IPS-20b (cell line): ENCODE measurements around the gene NCKAP5.

Source experiments
- H3K27ac ChIP-seq: one replicate; pipeline ENCODE4 v1.5.1; 2013; ENCODE audit warnings: low read length
- H3K27me3 ChIP-seq: 2 replicates; pipeline ENCODE4 v1.6.1; 2013; ENCODE audit warnings: mild to moderate bottlenecking, low read length, inconsistent platforms; ENCODE audit not compliant: insufficient read depth
- H3K36me3 ChIP-seq: 2 replicates; pipeline ENCODE4 v1.6.1; 2013; ENCODE audit warnings: low read depth, mild to moderate bottlenecking, inconsistent platforms, low read length, moderate library complexity; ENCODE audit not compliant: insufficient read depth
- H3K4me1 ChIP-seq: 2 replicates; pipeline ENCODE4 v1.6.1; 2013; ENCODE audit warnings: mild to moderate bottlenecking, control low read depth, inconsistent platforms, low read length, moderate library complexity; ENCODE audit not compliant: insufficient read depth
- H3K4me3 ChIP-seq: 2 replicates; pipeline ENCODE4 v1.5.1; 2013; ENCODE audit warnings: mild to moderate bottlenecking, low read length, inconsistent platforms
- H3K9ac ChIP-seq: 2 replicates; pipeline ENCODE4 v1.6.1; 2013; ENCODE audit warnings: low read depth, mild to moderate bottlenecking, inconsistent platforms, low read length, moderate library complexity
- H3K9me3 ChIP-seq: 2 replicates; pipeline ENCODE4 v1.6.1; 2013; ENCODE audit warnings: mild to moderate bottlenecking, low read depth, low read length, inconsistent platforms; ENCODE audit not compliant: insufficient read depth

Gene NCKAP5

GRCh38 chr2:133504566-133505505 is 63.4 kb downstream of the NCKAP5 start:
- Histone ChIP-seq H3K4me1 (no peaks in the 10 kb centered on the region), H3K9ac (no peak overlapping the region), H3K36me3 (no peaks in the 10 kb centered on the region), H3K27ac (no peak overlapping the region), H3K27me3 (no peaks in the 10 kb centered on the region), H3K9me3 (no peaks in the 10 kb centered on the region), H3K4me3 (no peak overlapping the region)

GRCh38 chr2:133503927-133504326 is 64.3 kb downstream of the NCKAP5 start:
- no peak overlapping the region for H3K4me3 ChIP-seq
- H3K4me1 ChIP-seq = no peaks in the 10 kb centered on the region
- no peaks in the 10 kb centered on the region for H3K27me3 ChIP-seq
- no peak overlapping the region for H3K9ac ChIP-seq
- no peak overlapping the region for H3K27ac ChIP-seq
- H3K9me3 ChIP-seq = no peaks in the 10 kb centered on the region
- H3K36me3 ChIP-seq = no peaks in the 10 kb centered on the region

- Histone ChIP-seq H3K36me3 (no peaks in the 10 kb centered on the region), H3K27ac (no peak overlapping the region), H3K9me3 (no peaks in the 10 kb centered on the region), H3K9ac (no peak overlapping the region), H3K4me3 (no peak overlapping the region), H3K4me1 (no peaks in the 10 kb centered on the region), H3K27me3 (no peaks in the 10 kb centered on the region)
These were observed 64.9 kb downstream of the NCKAP5 start for GRCh38 chr2:133503323-133503722.

- no peaks in the 10 kb centered on the region for H3K36me3 ChIP-seq
- H3K4me3 ChIP-seq = no peak overlapping the region
- no peak overlapping the region for H3K27ac ChIP-seq
- H3K4me1 ChIP-seq = peaks cover 4% of the 10 kb centered on the region; the same call in 1 of the 2 replicates
- no peaks in the 10 kb centered on the region for H3K9me3 ChIP-seq
- no peak overlapping the region for H3K9ac ChIP-seq
- H3K27me3 ChIP-seq = no peaks in the 10 kb centered on the region
These were observed 65.6 kb downstream of the NCKAP5 start for GRCh38 chr2:133502678-133503077.

- H3K27me3 ChIP-seq = no peaks in the 10 kb centered on the region
- H3K27ac ChIP-seq = no peak overlapping the region
These were observed 67.3 kb downstream of the NCKAP5 start for GRCh38 chr2:133500917-133501316.

GRCh38 chr2:133498662-133499585 is 69.3 kb downstream of the NCKAP5 start:
- no peak overlapping the region for H3K4me3 ChIP-seq
- no peaks in the 10 kb centered on the region for H3K9me3 ChIP-seq
- H3K4me1 ChIP-seq = peaks cover 16% of the 10 kb centered on the region; the same call in 1 of the 2 replicates
- no peaks in the 10 kb centered on the region for H3K27me3 ChIP-seq
- H3K9ac ChIP-seq = no peak overlapping the region
- H3K27ac ChIP-seq = no peak overlapping the region
- no peaks in the 10 kb centered on the region for H3K36me3 ChIP-seq

More at GRCh38 chr2:133500917-133501316, 67.3 kb downstream of the NCKAP5 start:
- H3K36me3 ChIP-seq = no peaks in the 10 kb centered on the region
- no peak overlapping the region for H3K9ac ChIP-seq
- peaks cover 16% of the 10 kb centered on the region; the same call in 1 of the 2 replicates for H3K4me1 ChIP-seq
- no peaks in the 10 kb centered on the region for H3K9me3 ChIP-seq
- H3K4me3 ChIP-seq = no peak overlapping the region

GRCh38 chr2:133497951-133498565 is 70.2 kb downstream of the NCKAP5 start:
- no peak overlapping the region for H3K4me3 ChIP-seq
- no peak overlapping the region for H3K9ac ChIP-seq
- no peak overlapping the region for H3K27ac ChIP-seq
- no peaks in the 10 kb centered on the region for H3K36me3 ChIP-seq
- no peaks in the 10 kb centered on the region for H3K27me3 ChIP-seq
- no peaks in the 10 kb centered on the region for H3K9me3 ChIP-seq
- H3K4me1 ChIP-seq = peaks cover 16% of the 10 kb centered on the region; the same call in 1 of the 2 replicates

- no peaks in the 10 kb centered on the region for H3K27me3 ChIP-seq
- no peak overlapping the region for H3K9ac ChIP-seq
- no peak overlapping the region for H3K4me3 ChIP-seq
- no peak overlapping the region for H3K27ac ChIP-seq
- no peaks in the 10 kb centered on the region for H3K36me3 ChIP-seq
- H3K9me3 ChIP-seq = no peaks in the 10 kb centered on the region
- H3K4me1 ChIP-seq = peaks cover 16% of the 10 kb centered on the region; the same call in 1 of the 2 replicates
These were observed 70.9 kb downstream of the NCKAP5 start for GRCh38 chr2:133497270-133497893.

- no peak overlapping the region for H3K9ac ChIP-seq
These were observed 71.6 kb downstream of the NCKAP5 start for GRCh38 chr2:133496501-133497269.

GRCh38 chr2:133495226-133495625 is 73.0 kb downstream of the NCKAP5 start:
- H3K4me1 ChIP-seq = peaks cover 16% of the 10 kb centered on the region; the same call in 1 of the 2 replicates
- H3K27ac ChIP-seq = no peak overlapping the region
- no peak overlapping the region for H3K9ac ChIP-seq
- H3K36me3 ChIP-seq = no peaks in the 10 kb centered on the region
- H3K9me3 ChIP-seq = no peaks in the 10 kb centered on the region
- H3K4me3 ChIP-seq = no peak overlapping the region
- no peaks in the 10 kb centered on the region for H3K27me3 ChIP-seq

More at GRCh38 chr2:133496501-133497269, 71.6 kb downstream of the NCKAP5 start:
- no peak overlapping the region for H3K4me3 ChIP-seq
- H3K9me3 ChIP-seq = no peaks in the 10 kb centered on the region
- H3K36me3 ChIP-seq = no peaks in the 10 kb centered on the region
- no peak overlapping the region for H3K27ac ChIP-seq
- H3K4me1 ChIP-seq = peaks cover 16% of the 10 kb centered on the region; the same call in 1 of the 2 replicates
- H3K27me3 ChIP-seq = no peaks in the 10 kb centered on the region
